GM12878 (cell line): ENCODE measurements around the gene MDH1. TPM values are rescaled to one million over a fixed set of nuclear protein-coding genes. Genes with fewer than 3 reads are reported as not detected.

Experiments
- ATAC-seq: fragments of 200-7000 bp; cut with Tn5 transposase; 3 replicates; pipeline ENCODE4 v1.9.1; 2020; ENCODE audit warnings: mild to moderate bottlenecking, moderate library complexity
- BruUV-seq: library from RNA; stranded (reverse); fragments of 400-500 nt; replicated peaks from 2 replicates; lab custom pipeline; 2021; lab: Mats Ljungman, UMichigan
- CTCF ChIA-PET: fragments of 300-600 bp; sonication (Branson Sonifier 250); formaldehyde crosslinking; extraction: SDS; loops from one replicate; lab custom pipeline; 2021; ENCODE audit warnings: inconsistent platforms; lab: Yijun Ruan, JAX
- POLR2A ChIA-PET: fragments of 350-600 bp; formaldehyde crosslinking; extraction: SDS; loops from one replicate; lab custom pipeline; 2021; ENCODE audit warnings: inconsistent platforms; lab: Charles Lee
- RAD21 ChIA-PET: fragments of 300-600 bp; sonication (Branson Sonifier 250); formaldehyde crosslinking; loops from one replicate; lab custom pipeline; 2023; ENCODE audit warnings: antibody characterized with exemption; ENCODE audit not compliant: unreplicated experiment; lab: Charles Lee
- SMC1A ChIA-PET: fragments of 300-600 bp; sonication (Branson Sonifier 250); formaldehyde crosslinking; loops from one replicate; lab custom pipeline; 2023; ENCODE audit not compliant: unreplicated experiment, uncharacterized antibody; lab: Charles Lee
- DNase-seq: peaks from one replicate; pipeline ENCODE4 v3.0.0-alpha.2; 2011; ENCODE audit warnings: low read depth, low spot score
- FAIRE-seq: peaks from 3 replicates; lab custom pipeline; 2011; peaks lifted over from hg19 to GRCh38; lab: Jason Lieb, UNC
- H2AFZ ChIP-seq: 2 replicates; pipeline ENCODE4 v1.6.0; 2011; ENCODE audit warnings: low read depth, low read length, control low read depth; ENCODE audit not compliant: control insufficient read depth
- H3K27ac ChIP-seq: 2 replicates; pipeline ENCODE4 v1.5.1; 2011; ENCODE audit warnings: control low read depth; ENCODE audit not compliant: control insufficient read depth, insufficient read depth
- H3K27me3 ChIP-seq, 2 experiments: replicated peaks in 1 of 2; 2 replicates each; pipeline versions ENCODE4 v1.6.0 to v1.6.1; 2011; ENCODE audit warnings: low read length in 1 of 2; ENCODE audit not compliant: control insufficient read depth in 2 of 2, insufficient read depth in 2 of 2
- H3K36me3 ChIP-seq, 2 experiments: 2 replicates each; pipeline ENCODE4 v1.5.1; 2011; ENCODE audit warnings: low read length in 1 of 2; ENCODE audit not compliant: control insufficient read depth in 2 of 2, insufficient read depth in 2 of 2
- H3K4me1 ChIP-seq: 2 replicates; pipeline ENCODE4 v1.6.1; 2011; ENCODE audit warnings: mild to moderate bottlenecking, low read length, moderate library complexity, mixed read lengths; ENCODE audit not compliant: control insufficient read depth, insufficient read depth
- H3K4me2 ChIP-seq: 2 replicates; pipeline ENCODE4 v1.6.0; 2011; ENCODE audit warnings: control low read depth; ENCODE audit not compliant: control insufficient read depth, insufficient read depth
- H3K4me3 ChIP-seq: fragments of 200-600 bp; sonication (generic); 2 replicates; pipeline ENCODE4 v1.5.1; 2016
- H3K79me2 ChIP-seq: 2 replicates; pipeline ENCODE4 v1.6.0; 2011; ENCODE audit warnings: low read length; ENCODE audit not compliant: control insufficient read depth, insufficient read depth
- H3K9ac ChIP-seq: 2 replicates; pipeline ENCODE4 v1.8.0; 2011; ENCODE audit warnings: low read length, control low read depth, mixed read lengths; ENCODE audit not compliant: control insufficient read depth, insufficient read depth
- H3K9me3 ChIP-seq: replicated peaks from 3 replicates; pipeline ENCODE4 v1.5.1; 2011; ENCODE audit warnings: mild to moderate bottlenecking, low read length; ENCODE audit not compliant: control insufficient read depth, insufficient read depth
- H4K20me1 ChIP-seq: 2 replicates; pipeline ENCODE4 v1.6.0; 2011; ENCODE audit not compliant: control insufficient read depth, insufficient read depth
- ATF3 ChIP-seq: IDR thresholded peaks from 2 replicates; pipeline ENCODE4 v1.6.1; 2011; ENCODE audit warnings: low read depth, mild to moderate bottlenecking, low read length, moderate library complexity, borderline replicate concordance; ENCODE audit errors: extremely low read depth
- CTCF ChIP-seq, 3 experiments: IDR thresholded peaks in 2 of 3; conservative IDR thresholded peaks in 1 of 3; 2 replicates each; pipeline ENCODE4 v1.5.1; 2011; ENCODE audit warnings: low read depth in 3 of 3, low read length in 3 of 3, mild to moderate bottlenecking in 3 of 3, control low read depth in 2 of 3, moderate library complexity in 2 of 3, inconsistent platforms in 1 of 3, mixed read lengths in 1 of 3; ENCODE audit not compliant: control insufficient read depth in 2 of 3, insufficient read depth in 1 of 3; ENCODE audit errors: extremely low read depth in 1 of 3
- FOXM1 ChIP-seq: IDR thresholded peaks from 2 replicates; pipeline ENCODE4 v1.6.1; 2012; ENCODE audit warnings: low read depth, mild to moderate bottlenecking, inconsistent platforms, low read length, moderate library complexity
- GABPA ChIP-seq: IDR thresholded peaks from 2 replicates; pipeline ENCODE4 v1.6.1; 2014; ENCODE audit warnings: antibody characterized with exemption, low read depth, mild to moderate bottlenecking, inconsistent platforms
- MAX ChIP-seq: IDR thresholded peaks from 2 replicates; pipeline ENCODE4 v1.6.1; 2012; ENCODE audit warnings: low read depth, low read length, improper control_type of control experiment
- MXI1 ChIP-seq: fragments of 150-350 bp; IDR thresholded peaks from 2 replicates; pipeline ENCODE4 v1.6.1; 2011; ENCODE audit warnings: low read depth, mild to moderate bottlenecking, inconsistent platforms, low read length, improper control_type of control experiment
- NFIC ChIP-seq: IDR thresholded peaks from 2 replicates; pipeline ENCODE4 v1.6.1; 2012; ENCODE audit warnings: low read depth, mild to moderate bottlenecking, inconsistent platforms, low read length, moderate library complexity
- NFYB ChIP-seq: IDR thresholded peaks from 2 replicates; pipeline ENCODE4 v1.6.1; 2011; ENCODE audit warnings: low read depth, mild to moderate bottlenecking, low read length, improper control_type of control experiment, moderate library complexity; ENCODE audit not compliant: insufficient read depth
- RAD21 ChIP-seq: IDR thresholded peaks from 2 replicates; pipeline ENCODE4 v1.6.1; 2011; ENCODE audit warnings: mild to moderate bottlenecking, low read depth, low read length, moderate library complexity; ENCODE audit not compliant: insufficient read depth
- RUNX3 ChIP-seq: IDR thresholded peaks from 2 replicates; pipeline ENCODE4 v1.6.1; 2012; ENCODE audit warnings: low read length, inconsistent platforms
- SMARCA5 ChIP-seq: fragments of 450-650 bp; IDR thresholded peaks from 2 replicates; pipeline ENCODE4 v1.6.1; 2017; ENCODE audit warnings: mild to moderate bottlenecking
- ZNF217 ChIP-seq: fragments of 450-650 bp; IDR thresholded peaks from 2 replicates; pipeline ENCODE4 v1.6.1; 2017; ENCODE audit warnings: antibody characterized with exemption, mild to moderate bottlenecking
- ZNF384 ChIP-seq: IDR thresholded peaks from 2 replicates; pipeline ENCODE4 v1.6.1; 2012; ENCODE audit warnings: low read depth, mild to moderate bottlenecking, low read length, improper control_type of control experiment, borderline replicate concordance
- WGBS: methylation state at CpG from one replicate; pipeline ENCODE4 v1.1.6; 2016; ENCODE audit warnings: low lambda C conversion rate; ENCODE audit not compliant: insufficient replicate concordance, insufficient coverage; ENCODE audit errors: missing lambda C conversion rate; 5-methylcytosine and 5-hydroxymethylcytosine counted together
- in situ Hi-C: fragments of 300-500 bp; cut with MboI; formaldehyde crosslinking; loops from 9 replicates; pipeline ENCODE4 v1.14.3; 2018; ENCODE audit warnings: mixed read lengths
- intact Hi-C: fragments of 100-400 bp; cut with micrococcal nuclease; formaldehyde crosslinking; loops from one replicate; pipeline ENCODE4 v1.14.2; 2022; ENCODE audit not compliant: unreplicated experiment
- polyA plus RNA-seq, 11 experiments: library from polyadenylated mRNA; depleted of rRNA in 4 of 11; unstranded in 6 of 11; stranded (reverse) in 5 of 11; fragments of >200 nt; fragmentation: Nextera tagmentation in 4 of 11; fragmentation: Illumina TruSeq in 1 of 11; extraction: Ambion mirVana in 4 of 11; extraction: Trizol in 1 of 11; gene quantifications; 1 replicate in 1 of 11; 2 replicates in 10 of 11; pipeline versions ENCODE4 v1.2.1 to v1.2.3, GENCODE V29; 2011 to 2016; ENCODE audit warnings: inconsistent platforms in 2 of 11, missing spikeins in 2 of 11, low read depth in 1 of 11
- total RNA-seq, 4 experiments: library from RNA; depleted of rRNA in 3 of 4; stranded (reverse); fragments of >200 nt in 3 of 4; fragmentation: Illumina TruSeq in 1 of 4; extraction: Trizol in 1 of 4; gene quantifications; 2 replicates each; pipeline versions ENCODE4 v1.2.1 to v1.2.3, GENCODE V29; 2013 to 2021

MDH1 gene
- total and polyA plus RNA-seq, 10 of the 15 experiments (the other 5 are each of a cell fraction or from before 2014, with no cell fraction given): 254 to 1,581 (median 440) TPM

GRCh38 chr2:63544017-63544627 is 44.6 kb upstream of the MDH1 start (continued):
- TF ChIP-seq CTCF (IDR thresholded peaks at IDR 0.05 in 2 of 3, conservative IDR thresholded peaks at IDR 0.05 in 1 of 3; ENCODE audit: control insufficient read depth in 2 of 3, extremely low read depth in 1 of 3, insufficient read depth in 1 of 3, low read depth in 3 of 3, low read length in 3 of 3) (peak; percentile 34 to 49 (median 45); a peak in 4 of 6 replicates), MXI1 (no peak), GABPA (no peak), ZNF384 (0 out of 2 replicates have a peak, but pooled peaks have one; percentile 23), NFIC (no peak), RAD21 (peak; percentile 53; the same call in 1 of the 2 replicates)

- intact Hi-C loops: no loop called here
- ATAC-seq: no peak
- ChIA-PET RAD21 (no interaction called here), SMC1A (no interaction called here), CTCF (no interaction called here), POLR2A (no interaction called here)
- Histone ChIP-seq H3K4me1 (no peaks in the 10 kb centered on the region), H3K4me2 (no peak overlapping the region), H3K27ac (no peak overlapping the region), H3K9me3 (no peaks in the 10 kb centered on the region; the same call in 2 of the 3 replicates), H4K20me1 (no peaks in the 10 kb centered on the region), H3K79me2 (no peaks in the 10 kb centered on the region), H3K36me3 (no peaks in the 10 kb centered on the region), H3K4me3 (no peak overlapping the region), H2AFZ (no peak overlapping the region), H3K27me3 (no peaks in the 10 kb centered on the region), H3K9ac (no peak overlapping the region)
- no peak for FAIRE-seq
- 94% methylated on average over 2 of the region's 2 CpGs for WGBS
- DNase-seq: no peak
- no TSS peak for BruUV-seq
- in situ Hi-C loops: loop anchor here (10.0 kb wide), 1 partner anchor 760 kb away; no protein-coding TSS in a partner anchor
- TF ChIP-seq RUNX3: no peak
- no peak for TF ChIP-seq ZNF217
- TF ChIP-seq SMARCA5: no peak
- TF ChIP-seq FOXM1: no peak
- no peak for TF ChIP-seq NFYB
- no peak for TF ChIP-seq CTCF (IDR thresholded peaks at IDR 0.05 in 2 of 3, conservative IDR thresholded peaks at IDR 0.05 in 1 of 3; ENCODE audit: control insufficient read depth in 2 of 3, extremely low read depth in 1 of 3, insufficient read depth in 1 of 3, low read depth in 3 of 3, low read length in 3 of 3)
- no peak for TF ChIP-seq ATF3
- TF ChIP-seq MAX: no peak
Measured at GRCh38 chr2:63545023-63545422, 43.7 kb upstream of the MDH1 start.
